HCT116 (cell line): Measurements from ENCODE around the gene EGFLAM. TPM values are rescaled to one million over a fixed set of nuclear protein-coding genes. Genes with fewer than 3 reads are reported as not detected.

Source experiments
- ATAC-seq: fragments of 200-7000 bp; cut with Tn5 transposase; 2 replicates; pipeline ENCODE4 v1.9.1; 2020; ENCODE audit warnings: mild to moderate bottlenecking, moderate library complexity
- BruUV-seq: library from RNA; stranded (reverse); fragments of 400-500 nt; replicated peaks from 2 replicates; lab custom pipeline; 2021; lab: Mats Ljungman, UMichigan
- CTCF ChIA-PET: fragments of 300-600 bp; sonication (Branson Sonifier 250); formaldehyde crosslinking; loops from one replicate; lab custom pipeline; 2021; ENCODE audit warnings: antibody characterized with exemption; lab: Charles Lee
- POLR2A ChIA-PET: fragments of 300-600, 350-600 bp; sonication (Branson Sonifier 250); formaldehyde crosslinking; loops from one replicate; lab custom pipeline; 2021; ENCODE audit warnings: antibody characterized with exemption; lab: Charles Lee
- RAD21 ChIA-PET, 2 experiments: fragments of 300-600 bp; sonication (Branson Sonifier 250); formaldehyde crosslinking; loops; one replicate each; lab custom pipeline; 2023; ENCODE audit warnings: low total read pairs in 2 of 2; ENCODE audit not compliant: uncharacterized antibody in 2 of 2, unreplicated experiment in 2 of 2, low non-redundant PET in 1 of 2; lab: Charles Lee
- DNase-seq: peaks from one replicate; pipeline ENCODE4 v3.0.0-alpha.2; 2010; ENCODE audit warnings: low read depth, low spot score
- H2AFZ ChIP-seq: fragments of 200-600 bp; shearing (Covaris generic), sonication (generic); 2 replicates; pipeline ENCODE4 v1.6.1; 2017; ENCODE audit warnings: low read depth, mixed run types, mixed read lengths, antibody characterized with exemption, low read length; ENCODE audit not compliant: poor library complexity, severe bottlenecking
- H3K27ac ChIP-seq: 2 replicates; pipeline ENCODE4 v1.5.1; 2012; ENCODE audit warnings: low read depth, low read length
- H3K27me3 ChIP-seq: fragments of 200-600 bp; sonication (generic); 2 replicates; pipeline ENCODE4 v1.6.1; 2016; ENCODE audit warnings: mixed run types, low read length, mixed read lengths; ENCODE audit not compliant: insufficient read depth
- H3K36me3 ChIP-seq, 2 experiments: fragments of 200-500 bp in 1 of 2; fragments of 200-600 bp in 1 of 2; sonication (Bioruptor generic) in 1 of 2; sonication (generic) in 1 of 2; 2 replicates each; pipeline versions ENCODE4 v1.5.1 to v1.6.1; 2014 to 2016; ENCODE audit warnings: low read length in 2 of 2, inconsistent platforms in 1 of 2, mixed read lengths in 1 of 2, mixed run types in 1 of 2; ENCODE audit not compliant: insufficient read depth in 2 of 2, control insufficient read depth in 1 of 2
- H3K4me1 ChIP-seq, 2 experiments: fragments of 200-600 bp in 1 of 2; sonication (generic) in 1 of 2; 2 replicates each; pipeline versions ENCODE4 v1.5.1 to v1.6.1; 2012 to 2017; ENCODE audit warnings: low read length in 2 of 2, inconsistent platforms in 1 of 2, mild to moderate bottlenecking in 1 of 2, mixed read lengths in 1 of 2, mixed run types in 1 of 2, moderate library complexity in 1 of 2; ENCODE audit not compliant: insufficient read depth in 2 of 2, control insufficient read depth in 1 of 2
- H3K4me2 ChIP-seq: fragments of 200-600 bp; sonication (generic); 2 replicates; pipeline ENCODE4 v1.6.1; 2017; ENCODE audit warnings: mixed run types, low read length, mixed read lengths
- H3K4me3 ChIP-seq, 2 experiments: fragments of 200-600 bp in 1 of 2; sonication (generic) in 1 of 2; replicated peaks in 1 of 2; 2 replicates each; pipeline ENCODE4 v1.5.1; 2011 to 2016; ENCODE audit warnings: low read length in 2 of 2, control low read depth in 1 of 2, low read depth in 1 of 2, mild to moderate bottlenecking in 1 of 2, mixed read lengths in 1 of 2, mixed run types in 1 of 2
- H3K79me2 ChIP-seq: fragments of 200-600 bp; sonication (generic); 2 replicates; pipeline ENCODE4 v1.6.1; 2017; ENCODE audit warnings: mild to moderate bottlenecking, mixed run types, low read length, moderate library complexity, mixed read lengths; ENCODE audit not compliant: insufficient read depth
- H3K9ac ChIP-seq: fragments of 200-600 bp; sonication (generic); 2 replicates; pipeline ENCODE4 v1.6.1; 2016; ENCODE audit warnings: low read length, mixed read lengths
- H3K9me2 ChIP-seq: fragments of 200-600 bp; sonication (generic), shearing (Covaris generic); 2 replicates; pipeline ENCODE4 v1.6.1; 2017; ENCODE audit warnings: mixed run types, mild to moderate bottlenecking, moderate library complexity; ENCODE audit not compliant: insufficient read depth
- H3K9me3 ChIP-seq, 2 experiments: fragments of 200-500 bp in 1 of 2; fragments of 200-600 bp in 1 of 2; sonication (Bioruptor generic) in 1 of 2; sonication (generic) in 1 of 2; 2 replicates each; pipeline ENCODE4 v1.6.1; 2014 to 2017; ENCODE audit warnings: low read length in 2 of 2, mixed read lengths in 2 of 2, inconsistent platforms in 1 of 2, low read depth in 1 of 2, mild to moderate bottlenecking in 1 of 2, mixed run types in 1 of 2, moderate library complexity in 1 of 2; ENCODE audit not compliant: control insufficient read depth in 1 of 2, insufficient read depth in 1 of 2
- H4K20me1 ChIP-seq: fragments of 200-600 bp; sonication (generic), shearing (Covaris generic); 2 replicates; pipeline ENCODE4 v1.6.1; 2017; ENCODE audit warnings: mixed run types, mild to moderate bottlenecking, moderate library complexity; ENCODE audit not compliant: insufficient read depth
- CBX3 ChIP-seq: IDR thresholded peaks from 2 replicates; pipeline ENCODE4 v1.6.1; 2012; ENCODE audit warnings: low read depth
- CEBPB ChIP-seq: IDR thresholded peaks from 2 replicates; pipeline ENCODE4 v1.6.1; 2012; ENCODE audit warnings: low read depth
- ELF1 ChIP-seq: IDR thresholded peaks from 2 replicates; pipeline ENCODE4 v1.6.1; 2012; ENCODE audit warnings: low read depth, borderline replicate concordance
- EZH2 ChIP-seq: fragments of 200-600 bp; sonication (generic); IDR thresholded peaks from 2 replicates; pipeline ENCODE4 v1.6.1; 2017; ENCODE audit warnings: antibody characterized with exemption, mixed run types
- EZH2phosphoT487 ChIP-seq: fragments of 200-600 bp; IDR thresholded peaks from 2 replicates; pipeline ENCODE4 v1.6.1; 2018; ENCODE audit warnings: antibody characterized with exemption, borderline replicate concordance
- FOSL1 ChIP-seq: IDR thresholded peaks from 2 replicates; pipeline ENCODE4 v1.6.1; 2012; ENCODE audit warnings: low read depth
- JUND ChIP-seq: IDR thresholded peaks from 2 replicates; pipeline ENCODE4 v1.6.1; 2012
- POLR2A ChIP-seq: IDR thresholded peaks from 2 replicates; pipeline ENCODE4 v1.7.0; 2011; ENCODE audit warnings: borderline replicate concordance; ENCODE audit not compliant: insufficient read depth, insufficient read length; ENCODE audit errors: extremely low read depth
- POLR2AphosphoS5 ChIP-seq: IDR thresholded peaks from 2 replicates; pipeline ENCODE4 v1.6.1; 2011; ENCODE audit warnings: mild to moderate bottlenecking, low read depth, low read length, moderate library complexity
- RAD21 ChIP-seq: IDR thresholded peaks from 2 replicates; pipeline ENCODE4 v1.6.1; 2012; ENCODE audit warnings: low read depth, mild to moderate bottlenecking
- SP1 ChIP-seq: IDR thresholded peaks from 2 replicates; pipeline ENCODE4 v1.6.1; 2012; ENCODE audit warnings: low read depth
- SRF ChIP-seq: IDR thresholded peaks from 2 replicates; pipeline ENCODE4 v1.6.1; 2012; ENCODE audit warnings: low read depth
- TCF7L2 ChIP-seq: IDR thresholded peaks from 2 replicates; pipeline ENCODE4 v1.7.0; 2011; ENCODE audit warnings: borderline replicate concordance, inconsistent platforms; ENCODE audit not compliant: insufficient read depth, insufficient read length; ENCODE audit errors: extremely low read depth
- YY1 ChIP-seq: IDR thresholded peaks from 2 replicates; pipeline ENCODE4 v1.6.1; 2011; ENCODE audit warnings: low read length, low read depth, moderate library complexity, mild to moderate bottlenecking; ENCODE audit not compliant: insufficient replicate concordance; ENCODE audit errors: extremely low read depth
- ZFX ChIP-seq: fragments of 450-650 bp; IDR thresholded peaks from 2 replicates; pipeline ENCODE4 v1.6.1; 2017
- intact Hi-C: fragments of 100-400 bp; cut with micrococcal nuclease; formaldehyde crosslinking; loops from 2 replicates; pipeline ENCODE4 v1.10.0; 2022
- total RNA-seq: library from RNA; stranded (reverse); gene quantifications from one replicate; pipeline ENCODE4 v1.2.1, GENCODE V29; 2021; ENCODE audit not compliant: unreplicated experiment

The EGFLAM gene
- total RNA-seq, 1 experiment from 2014 or later: not detected

DNA sequence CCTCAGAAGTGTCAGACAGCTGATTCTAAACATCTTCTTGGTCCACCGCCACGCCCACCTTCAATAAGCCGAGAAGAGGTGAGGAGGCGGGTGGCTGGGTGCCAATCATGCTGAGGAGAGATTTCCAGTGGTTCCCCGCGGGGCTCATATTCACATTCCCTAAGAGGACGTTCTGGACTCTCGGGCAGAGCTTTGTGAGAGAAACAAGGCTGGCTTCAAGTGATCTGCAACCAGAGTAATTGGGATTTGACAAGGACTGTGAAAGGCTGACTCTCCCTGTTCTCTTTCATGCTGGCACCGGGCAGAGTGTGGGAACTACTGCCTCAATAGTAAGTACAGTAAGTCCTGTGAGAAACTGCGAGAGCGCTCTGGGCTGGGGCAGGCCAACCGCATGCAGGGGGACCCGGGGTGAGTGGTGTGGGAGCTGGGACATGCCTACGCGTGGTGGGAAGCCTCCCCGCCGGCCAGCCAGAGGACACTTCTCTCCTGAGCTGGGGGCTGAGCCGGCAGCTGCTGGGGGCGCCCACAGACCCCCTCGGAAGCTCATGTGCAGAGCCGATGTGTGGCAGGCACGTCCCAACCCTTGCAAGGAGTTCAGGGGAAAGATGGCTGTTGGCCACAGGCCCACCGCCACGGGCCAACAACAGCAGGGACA is 187.1 kb downstream of the EGFLAM start:
- Histone ChIP-seq H3K4me2 (no peak overlapping the region), H2AFZ (no peak overlapping the region), H3K9me2 (no peaks in the 10 kb centered on the region), H3K27me3 (no peaks in the 10 kb centered on the region), H3K79me2 (no peaks in the 10 kb centered on the region), H3K9me3 (no peaks in the 10 kb centered on the region), H4K20me1 (no peaks in the 10 kb centered on the region), H3K36me3 (no peaks in the 10 kb centered on the region), H3K27ac (no peak overlapping the region), H3K4me3 (no peak overlapping the region), H3K4me1 (no peaks in the 10 kb centered on the region), H3K9ac (no peak overlapping the region)
- intact Hi-C loops: no loop called here
- ChIA-PET RAD21 (no interaction called here), POLR2A (no interaction called here), CTCF (interaction anchor here (1.0 to 4.8 kb wide), 4 partner anchors 23 to 365 kb away, joined by 3 to 227 read pairs (median 4); no protein-coding TSS in a partner anchor)
- no peak for TF ChIP-seq CEBPB
- no peak for TF ChIP-seq CBX3
- no peak for TF ChIP-seq RAD21
- no peak for TF ChIP-seq TCF7L2
- no peak for TF ChIP-seq SP1
- no peak for TF ChIP-seq POLR2AphosphoS5
- TF ChIP-seq ELF1: no peak
- no peak for TF ChIP-seq EZH2phosphoT487
- no peak for TF ChIP-seq ZFX
- no peak for TF ChIP-seq YY1
- no peak for TF ChIP-seq POLR2A
- no peak for TF ChIP-seq SRF
- TF ChIP-seq FOSL1: no peak
- TF ChIP-seq EZH2: no peak
- no peak for TF ChIP-seq JUND
- ATAC-seq (no peak), DNase-seq (no peak)
- BruUV-seq: no TSS peak
